ENCODE data around the gene FAM151A.

The FAM151A gene

DNA sequence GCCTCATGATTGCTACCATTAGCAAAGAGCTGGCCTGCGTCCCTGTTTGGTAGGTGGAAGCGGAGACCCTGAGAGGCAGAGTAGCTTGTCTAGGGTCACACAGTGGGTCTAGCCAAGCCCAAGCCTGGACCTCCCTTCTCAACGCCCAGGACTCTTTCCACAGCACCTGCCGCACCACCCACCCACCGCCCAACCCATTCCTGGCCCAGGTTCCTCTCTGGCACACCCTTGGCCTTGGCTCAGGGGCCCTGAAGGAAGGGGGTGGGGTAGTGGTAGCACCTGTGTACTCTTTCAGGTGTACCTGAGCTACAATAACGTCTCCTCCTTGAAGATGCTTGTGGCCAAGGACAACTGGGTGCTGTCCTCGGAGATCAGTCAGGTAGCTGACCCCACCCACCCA lies 19.3 kb downstream of the FAM151A start:
- DNase-seq (ENCODE audit: low spot score) = no peak

DNA sequence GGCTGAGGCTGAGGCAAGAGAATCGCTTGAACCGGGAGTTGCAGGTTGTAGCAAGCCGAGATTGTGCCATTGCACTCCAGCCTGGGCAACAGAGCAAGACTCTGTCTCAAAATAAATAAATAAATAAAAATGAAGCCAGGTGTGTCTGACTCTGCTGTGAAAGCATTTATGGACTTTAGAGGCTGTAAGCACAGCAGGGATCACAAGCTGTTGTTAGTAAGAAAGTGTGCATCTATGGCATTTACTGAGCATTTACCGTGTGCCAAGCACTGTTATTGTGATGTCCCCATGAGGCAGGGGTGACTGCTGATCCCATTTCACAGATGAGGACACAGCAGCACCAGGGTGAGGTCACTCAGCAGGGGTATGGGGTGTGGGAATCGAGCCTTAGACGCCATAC lies 20.1 kb downstream of the FAM151A start:
- no peak for DNase-seq (ENCODE audit: low spot score)

DNA sequence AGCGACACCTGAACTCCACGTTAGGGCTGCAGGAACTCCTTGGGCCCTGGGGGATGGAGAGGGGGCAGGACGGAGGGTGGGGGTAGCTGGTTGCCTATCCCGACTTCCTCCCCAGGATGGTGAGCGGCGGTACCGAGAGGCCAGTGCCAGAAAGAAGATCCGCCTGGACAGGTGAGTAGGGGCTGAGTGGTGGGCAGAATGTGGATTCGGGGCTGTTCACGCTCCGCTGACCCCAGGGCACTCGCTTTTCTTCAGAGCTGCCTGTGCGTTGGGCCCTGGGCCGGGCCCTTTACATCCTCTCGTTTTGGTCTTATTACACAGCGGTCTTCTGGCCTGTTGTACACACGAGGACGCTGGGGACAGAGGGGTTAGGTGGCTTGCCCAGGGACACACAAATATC lies 20.8 kb downstream of the FAM151A start:
- DNase-seq (ENCODE audit: low spot score) = no peak

DNA sequence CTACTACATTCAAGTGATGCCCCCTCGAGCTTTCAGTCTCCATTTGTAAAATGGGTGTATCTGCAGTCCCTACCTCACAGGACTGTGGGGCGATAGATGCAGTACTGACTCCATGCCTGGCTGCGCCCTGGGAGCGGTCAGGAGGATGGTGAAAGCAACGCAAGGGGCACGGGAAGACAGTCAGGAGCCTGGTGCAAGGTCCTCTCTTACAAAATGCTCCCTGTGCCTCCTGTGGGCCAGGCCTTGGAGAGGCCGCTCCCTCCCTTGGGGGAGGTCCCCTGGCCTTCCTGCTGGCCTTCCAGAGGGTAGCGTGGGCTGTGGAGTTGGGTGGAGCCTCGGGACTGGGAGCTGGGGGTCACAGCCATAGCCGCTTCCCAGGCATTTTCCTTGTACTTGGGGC lies 21.6 kb downstream of the FAM151A start:
- DNase-seq (ENCODE audit: low spot score) = no peak

DNA sequence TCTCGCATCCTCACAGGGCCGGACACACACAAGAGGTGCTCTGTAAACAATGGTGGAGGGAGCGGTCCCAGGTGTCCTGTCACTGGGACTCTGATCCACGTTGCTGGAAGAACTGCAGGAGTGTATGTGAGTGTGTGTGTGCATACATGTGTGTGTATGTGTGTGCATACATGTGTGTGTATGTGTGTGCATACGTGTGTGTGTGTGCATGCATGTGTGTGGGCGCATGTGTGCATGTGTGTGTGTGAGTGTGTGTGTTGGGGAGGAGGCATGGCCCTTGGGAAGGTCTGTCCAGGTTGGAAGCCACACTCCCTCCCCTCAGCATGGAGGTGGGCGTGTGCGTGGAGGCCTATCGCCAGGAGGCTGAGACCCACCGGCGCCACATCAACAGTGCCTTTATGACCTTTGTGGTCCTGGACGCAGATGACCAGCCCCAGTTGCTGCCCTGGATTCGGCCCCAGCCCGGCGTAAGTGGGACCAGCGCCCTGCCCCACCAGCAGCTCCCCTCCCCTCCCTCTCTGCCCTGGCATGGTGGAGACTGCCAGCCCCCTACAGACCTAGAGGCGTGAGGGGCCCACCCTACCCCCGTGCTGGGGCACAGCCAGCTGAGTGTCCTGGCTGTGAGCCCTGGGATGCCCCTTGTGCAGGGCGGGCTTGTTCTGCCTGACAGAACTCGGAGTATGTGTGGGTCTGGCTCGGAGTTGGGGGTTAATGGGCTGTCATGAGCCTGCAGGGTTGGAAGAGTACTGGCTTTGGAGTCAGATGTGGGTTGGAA lies 22.2 kb downstream of the FAM151A start:
- DNase-seq (ENCODE audit: low spot score) = no peak

DNA sequence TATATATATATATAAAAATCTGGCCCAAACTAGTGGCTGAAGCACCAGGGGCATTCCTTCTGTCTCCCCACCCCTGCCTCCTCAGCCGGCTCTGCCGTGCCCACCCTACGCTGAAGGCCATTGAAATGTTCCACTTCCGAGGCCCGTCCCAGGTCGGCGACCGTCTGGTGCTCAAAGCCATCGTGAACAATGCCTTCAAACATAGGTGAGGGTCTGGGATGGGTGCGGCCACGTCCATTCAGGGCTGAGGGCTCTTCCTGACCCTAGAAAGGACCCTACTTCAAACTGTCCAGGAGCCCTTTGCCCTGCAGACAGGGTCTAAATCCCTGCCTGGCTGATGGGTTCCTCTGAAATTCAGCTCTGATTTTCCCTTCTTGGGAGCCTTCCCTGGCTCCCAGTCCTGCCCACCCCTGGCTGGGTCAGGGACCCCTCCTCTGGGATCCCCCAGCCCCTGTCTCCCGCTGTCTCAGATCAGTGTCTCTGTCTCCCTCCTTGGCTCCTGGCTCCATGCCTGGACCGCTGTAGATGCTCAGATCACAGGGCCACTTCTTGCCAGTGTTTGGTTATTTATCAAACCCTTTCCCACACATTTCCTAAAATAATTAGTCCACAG lies 24.0 kb downstream of the FAM151A start:
- no peak for DNase-seq (ENCODE audit: low spot score)

DNA sequence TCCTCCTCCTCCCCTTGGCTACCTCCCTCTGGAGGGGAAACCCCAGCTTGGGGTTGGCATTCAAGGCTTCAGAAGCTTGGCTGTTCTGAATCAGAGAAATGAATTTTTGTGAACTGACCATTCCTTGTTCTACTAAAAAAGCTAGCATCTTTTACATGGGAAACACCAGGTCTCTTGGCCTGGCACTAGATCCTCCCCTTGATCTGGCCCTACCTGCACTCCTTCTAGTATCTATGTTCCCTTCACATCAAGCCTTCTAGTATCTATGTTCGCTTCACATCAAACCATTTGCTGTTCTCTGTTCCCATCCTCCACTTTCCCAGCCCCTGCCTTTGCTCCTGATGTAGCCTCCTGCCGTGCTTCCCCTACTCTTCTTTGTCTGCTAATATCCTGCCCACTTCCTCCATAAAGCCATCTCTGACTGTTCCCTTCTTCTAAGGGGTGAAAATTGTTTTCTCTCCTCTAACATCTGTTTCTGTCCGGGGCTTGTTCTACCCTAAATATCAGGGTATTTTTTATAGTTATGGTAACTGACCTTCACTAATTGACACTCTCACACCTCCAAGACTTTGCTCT lies 25.8 kb downstream of the FAM151A start:
- DNase-seq (ENCODE audit: low spot score) = no peak

DNA sequence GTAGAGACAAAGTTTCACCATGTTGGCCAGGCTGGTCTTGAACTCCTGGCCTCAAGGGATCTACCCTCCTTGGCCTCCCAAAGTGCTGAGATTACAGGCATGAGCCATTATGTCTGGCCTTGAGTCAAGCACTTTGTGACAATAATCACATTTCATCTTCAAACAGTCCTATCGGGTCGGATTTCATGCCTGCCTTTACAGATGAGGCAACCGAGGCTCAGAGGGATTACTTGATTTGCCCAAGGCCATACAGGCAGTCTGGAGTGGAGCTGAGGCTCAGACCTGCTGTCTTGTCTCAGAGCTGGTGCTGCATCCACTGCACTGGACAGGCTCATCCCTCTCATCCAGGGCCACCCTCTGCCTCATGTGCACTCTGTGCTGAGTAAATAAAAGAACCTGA lies 26.6 kb downstream of the FAM151A start:
- DNase-seq (ENCODE audit: low spot score) = no peak

DNA sequence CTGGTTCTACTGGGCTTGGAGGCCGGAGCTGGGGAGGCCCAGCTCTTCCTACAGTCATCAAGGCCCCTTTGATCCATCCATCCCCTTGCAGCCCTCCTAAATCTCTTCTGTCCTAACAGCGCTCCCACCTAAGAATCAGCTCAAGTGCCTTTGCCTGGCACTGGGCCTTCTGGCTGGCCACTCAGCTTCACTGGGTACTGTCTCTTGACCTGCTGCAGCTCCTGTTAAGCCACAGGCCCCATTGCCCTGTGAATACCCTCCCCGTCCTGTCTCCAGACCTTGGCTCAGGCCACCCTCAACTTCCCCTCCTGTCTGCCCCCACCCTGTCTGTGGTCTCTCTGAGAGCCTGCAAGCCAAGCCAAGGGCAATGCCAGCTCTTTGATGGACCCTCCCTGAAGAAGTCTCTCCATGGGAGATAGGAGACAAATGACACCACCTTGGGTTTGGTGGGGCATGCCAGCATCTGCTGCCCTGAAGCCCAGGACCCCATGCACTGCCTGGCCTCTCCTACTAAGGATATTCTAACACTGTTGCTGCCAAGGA lies 27.3 kb downstream of the FAM151A start:
- DNase-seq (ENCODE audit: low spot score) = no peak

DNA sequence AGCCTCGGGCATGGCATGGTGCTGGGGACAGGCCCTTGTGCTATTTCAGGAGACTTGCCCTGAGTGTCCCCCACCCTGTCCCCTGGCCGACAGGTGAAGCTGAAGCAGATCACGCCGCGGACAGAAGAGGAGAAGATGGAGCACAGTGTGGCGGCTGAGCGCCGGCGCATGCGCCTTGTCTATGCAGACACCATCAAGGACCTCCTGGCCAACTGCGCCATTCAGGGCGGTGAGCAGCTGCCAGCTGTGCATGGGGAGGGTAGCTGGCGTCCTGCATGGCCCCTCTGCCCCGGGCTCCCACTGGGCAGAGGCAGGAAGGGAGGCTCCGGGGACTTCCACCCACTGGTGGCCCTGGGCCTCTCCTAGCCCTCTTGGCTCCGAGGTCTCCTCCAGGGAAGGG lies 28.9 kb downstream of the FAM151A start:
- DNase-seq (ENCODE audit: low spot score) = no peak

DNA sequence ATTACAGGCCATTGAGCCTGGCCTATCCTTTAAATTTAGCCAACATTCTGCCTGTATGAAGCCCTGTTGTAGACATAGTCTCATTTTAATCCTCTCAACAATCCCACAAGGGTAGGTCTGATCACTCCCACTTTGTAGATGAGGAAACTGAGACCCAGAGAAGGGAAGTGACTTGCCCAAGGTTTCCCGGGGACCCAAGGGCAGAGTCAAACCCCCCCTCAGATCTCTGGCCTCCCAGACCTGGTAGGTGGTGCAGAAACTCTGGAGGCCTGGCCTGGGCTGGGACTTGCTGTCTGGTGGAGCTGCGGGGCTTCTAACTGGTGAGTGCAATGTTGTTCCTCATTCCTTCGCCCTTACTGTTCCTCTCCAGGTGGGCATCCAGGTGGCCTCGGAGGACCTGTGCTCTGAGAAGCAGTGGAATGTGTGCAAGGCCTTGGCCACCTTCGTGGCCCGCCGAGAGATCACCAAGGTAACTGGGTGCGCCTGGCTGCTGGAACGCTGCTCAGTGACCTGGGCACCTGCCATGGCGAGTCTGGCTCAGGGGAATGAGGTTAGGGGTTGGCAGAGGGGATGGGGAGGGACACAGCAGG lies 29.7 kb downstream of the FAM151A start:
- DNase-seq (ENCODE audit: low spot score) = no peak

DNA sequence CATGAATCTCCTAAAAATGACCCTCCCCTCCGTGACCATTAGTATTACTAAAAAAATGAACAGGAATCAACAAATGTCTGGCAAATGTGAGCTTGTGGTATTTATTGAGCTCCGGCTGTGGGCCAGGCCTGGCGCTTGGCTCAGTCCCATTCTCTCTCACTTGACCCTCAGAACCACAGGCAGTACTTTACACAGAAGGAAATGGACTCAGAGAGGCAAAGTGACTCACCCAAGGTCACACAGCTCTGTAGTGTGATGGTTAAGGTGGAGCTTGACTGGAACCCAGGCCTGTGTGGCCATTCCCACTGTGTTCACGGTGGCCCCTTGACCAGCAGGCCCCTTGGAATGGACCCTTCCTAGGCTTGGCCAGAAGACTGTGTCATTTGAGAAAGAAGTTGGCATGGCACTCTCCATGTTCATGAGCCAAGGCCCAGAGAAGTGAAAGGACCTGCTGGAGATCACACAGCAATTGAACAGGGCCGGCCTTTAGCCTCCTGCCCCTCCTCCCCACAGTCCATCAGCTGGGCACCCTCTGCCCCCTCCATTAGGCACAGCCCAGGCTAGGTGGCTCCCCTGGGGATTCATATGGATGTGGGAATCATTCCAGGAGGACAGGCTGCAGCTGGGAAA lies 32.1 kb downstream of the FAM151A start:
- no peak for DNase-seq (ENCODE audit: low spot score)

DNA sequence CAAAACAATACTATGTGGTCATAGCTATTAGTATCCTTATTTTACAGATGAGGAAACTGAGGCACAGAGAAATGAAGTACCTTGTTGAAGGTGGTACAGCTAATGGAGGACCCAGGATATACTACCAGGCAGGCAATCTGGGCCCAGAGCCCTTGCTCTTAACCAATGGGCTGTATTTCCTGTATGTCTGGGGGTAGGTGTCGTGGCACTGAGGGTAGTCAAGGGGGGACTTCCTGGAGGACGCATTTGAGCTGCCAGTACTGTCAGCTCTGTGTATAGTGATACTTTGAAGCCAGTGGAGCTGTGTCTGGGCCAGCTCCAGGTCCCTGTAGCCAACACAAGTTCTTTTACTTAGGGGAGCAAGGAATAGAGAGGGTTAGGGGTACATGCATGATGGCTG lies 34.9 kb downstream of the FAM151A start:
- DNase-seq (ENCODE audit: low spot score) = no peak

DNA sequence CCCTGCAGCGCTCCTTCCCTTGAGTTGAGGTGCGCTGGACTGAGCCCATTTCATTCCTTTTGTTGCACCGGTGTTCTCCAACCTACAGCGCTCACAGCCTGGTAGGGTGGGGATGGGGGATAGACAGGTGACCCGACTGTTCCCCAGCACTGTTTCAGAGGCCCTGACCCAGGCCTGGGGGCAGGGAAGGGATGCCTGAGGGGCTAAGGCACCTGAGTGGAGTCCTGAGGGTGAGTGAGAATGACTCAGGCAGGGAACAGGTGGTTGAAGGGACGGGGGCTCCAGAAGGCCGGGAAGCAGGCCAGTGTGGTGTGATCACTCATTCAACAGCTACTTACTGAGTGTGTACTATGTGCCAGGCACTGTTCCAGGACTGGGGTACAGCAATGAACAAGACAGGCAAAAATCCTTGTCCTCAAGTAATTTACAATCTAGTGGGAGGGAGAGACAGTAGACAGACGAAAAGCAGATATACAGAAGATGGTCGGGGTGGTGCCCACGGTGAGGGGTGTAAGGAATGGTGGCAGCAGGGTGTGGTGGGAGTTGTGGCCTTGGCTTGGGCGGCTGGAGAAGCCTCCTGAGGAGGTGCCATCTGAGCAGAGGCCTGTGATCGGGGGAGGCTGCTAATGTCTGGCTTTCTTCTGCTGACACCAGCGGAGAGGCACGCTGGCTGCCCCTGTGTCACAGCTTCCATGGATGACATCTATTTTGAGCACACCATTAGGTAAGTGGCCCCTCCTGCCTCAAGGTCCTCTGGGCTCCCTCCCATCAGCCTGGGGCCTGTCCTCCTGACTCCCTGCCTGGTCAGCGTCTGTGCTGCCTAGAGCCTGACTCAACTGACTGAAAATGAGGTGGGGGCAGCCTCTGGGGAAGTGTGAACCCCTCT lies 37.9 kb downstream of the FAM151A start:
- no peak for DNase-seq (ENCODE audit: low spot score)

DNA sequence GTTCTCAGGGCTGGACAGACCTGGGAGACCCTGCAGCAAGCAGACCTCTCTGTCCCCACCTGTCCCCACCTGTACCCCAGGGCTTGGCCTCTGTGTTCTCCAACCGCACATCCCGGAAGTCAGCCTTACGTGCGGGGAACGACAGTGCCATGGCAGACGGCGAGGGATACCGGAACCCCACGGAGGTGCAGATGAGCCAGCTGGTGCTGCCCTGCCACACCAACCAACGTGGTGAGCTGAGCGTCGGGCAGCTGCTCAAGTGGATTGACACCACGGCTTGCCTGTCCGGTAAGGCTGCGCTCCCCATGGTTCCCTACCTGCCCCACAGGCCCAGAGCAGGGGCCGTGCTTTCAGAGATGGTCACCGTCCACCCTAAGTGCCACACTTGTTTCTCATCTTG lies 38.8 kb downstream of the FAM151A start:
- DNase-seq (ENCODE audit: low spot score) = no peak

DNA sequence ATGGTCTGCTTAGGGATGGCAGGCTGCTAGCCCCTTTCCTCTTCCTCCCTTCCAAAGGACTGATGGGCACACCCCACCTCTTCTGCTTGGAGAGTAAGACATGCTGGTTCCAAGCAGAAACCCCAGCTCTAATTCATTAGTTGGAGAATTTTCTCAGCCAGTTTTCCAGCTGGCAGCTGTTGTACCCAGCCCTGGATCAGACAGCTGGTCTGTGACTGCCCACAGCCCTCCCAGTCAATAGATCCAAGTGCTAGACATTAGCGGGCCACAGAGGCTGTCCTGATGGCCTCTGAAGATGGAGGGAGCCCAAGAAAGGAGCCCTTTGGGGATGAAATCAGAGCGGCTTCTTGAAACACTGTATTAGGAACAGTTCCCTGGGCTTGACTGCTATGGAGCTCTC lies 39.5 kb downstream of the FAM151A start:
- DNase-seq (ENCODE audit: low spot score) = no peak

DNA sequence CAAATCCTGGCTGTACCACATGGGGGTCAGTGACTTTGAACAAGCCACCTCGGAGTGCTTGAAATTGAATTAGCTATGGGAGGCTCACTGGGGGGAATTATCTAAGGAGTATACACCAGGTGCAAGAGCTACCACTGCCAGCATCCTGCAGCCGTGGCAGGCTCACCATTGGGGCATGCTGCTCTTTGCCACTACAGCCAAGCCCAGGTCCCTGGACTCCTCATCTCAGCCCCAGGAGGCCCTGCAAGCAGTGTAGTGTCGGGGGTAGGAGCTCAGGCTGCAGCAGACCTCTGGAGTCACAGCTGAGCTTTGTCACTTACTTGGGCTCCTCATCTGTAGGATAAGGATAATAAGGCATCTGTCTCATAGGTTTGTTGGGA lies 40.0 kb downstream of the FAM151A start:
- DNase-seq (ENCODE audit: low spot score) = no peak

DNA sequence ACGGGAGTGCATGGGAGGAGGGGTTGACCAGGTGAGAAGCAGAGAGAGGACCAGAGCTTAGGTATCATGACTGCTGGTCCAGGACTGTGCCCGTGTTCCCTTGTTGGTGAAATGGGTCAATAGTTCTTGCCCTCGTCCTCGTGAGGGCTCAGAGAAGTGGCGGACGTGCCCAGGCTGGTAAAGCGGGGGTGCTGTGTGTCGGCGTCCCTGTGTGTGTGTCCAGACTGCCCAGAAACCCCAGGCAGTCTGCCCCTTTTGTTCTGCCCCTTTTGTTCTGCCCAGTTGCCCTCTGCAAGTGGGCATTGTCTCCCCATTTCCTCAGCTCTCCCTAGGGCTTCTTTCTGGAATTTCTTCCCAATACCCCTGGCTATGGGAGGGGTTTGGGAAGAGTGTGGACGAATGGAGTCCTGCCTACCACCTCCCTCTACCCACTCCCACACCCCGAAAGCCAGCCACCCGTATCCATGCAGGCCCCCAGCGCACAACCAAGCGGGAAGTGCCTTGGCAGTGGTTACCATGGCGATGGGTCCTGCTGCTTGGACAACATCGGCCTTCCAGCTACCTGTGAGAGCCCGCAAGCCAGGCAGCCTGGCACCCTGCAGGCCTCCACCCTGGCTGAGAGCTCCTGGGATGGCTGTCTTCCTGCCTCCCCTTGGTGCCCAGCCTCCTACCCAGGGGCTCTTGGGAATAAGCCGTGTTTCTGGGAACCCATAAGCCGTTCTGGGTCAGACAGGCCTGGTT lies 40.6 kb downstream of the FAM151A start:
- no peak for DNase-seq (ENCODE audit: low spot score)

DNA sequence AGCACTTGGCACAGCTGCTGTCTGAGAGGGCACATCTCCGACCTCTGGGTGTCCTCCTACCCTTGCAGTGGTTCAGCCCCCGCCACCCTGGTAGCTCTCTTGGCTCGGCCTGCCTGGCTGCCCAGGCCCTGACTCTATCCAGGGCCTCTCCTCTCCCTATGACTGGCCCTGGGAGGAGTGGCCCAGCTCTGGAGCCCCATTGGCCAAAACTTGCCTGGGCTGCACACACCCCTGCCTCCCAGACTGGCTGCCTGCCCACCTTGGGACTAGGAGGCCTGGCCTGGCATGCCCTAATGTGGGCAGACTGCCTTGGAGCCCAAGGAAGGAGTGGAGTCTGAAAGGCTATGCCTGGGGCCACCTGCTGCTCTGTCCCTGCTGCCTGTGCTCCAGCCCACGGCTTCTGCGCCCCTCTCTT lies 41.7 kb downstream of the FAM151A start:
- DNase-seq (ENCODE audit: low spot score) = no peak

DNA sequence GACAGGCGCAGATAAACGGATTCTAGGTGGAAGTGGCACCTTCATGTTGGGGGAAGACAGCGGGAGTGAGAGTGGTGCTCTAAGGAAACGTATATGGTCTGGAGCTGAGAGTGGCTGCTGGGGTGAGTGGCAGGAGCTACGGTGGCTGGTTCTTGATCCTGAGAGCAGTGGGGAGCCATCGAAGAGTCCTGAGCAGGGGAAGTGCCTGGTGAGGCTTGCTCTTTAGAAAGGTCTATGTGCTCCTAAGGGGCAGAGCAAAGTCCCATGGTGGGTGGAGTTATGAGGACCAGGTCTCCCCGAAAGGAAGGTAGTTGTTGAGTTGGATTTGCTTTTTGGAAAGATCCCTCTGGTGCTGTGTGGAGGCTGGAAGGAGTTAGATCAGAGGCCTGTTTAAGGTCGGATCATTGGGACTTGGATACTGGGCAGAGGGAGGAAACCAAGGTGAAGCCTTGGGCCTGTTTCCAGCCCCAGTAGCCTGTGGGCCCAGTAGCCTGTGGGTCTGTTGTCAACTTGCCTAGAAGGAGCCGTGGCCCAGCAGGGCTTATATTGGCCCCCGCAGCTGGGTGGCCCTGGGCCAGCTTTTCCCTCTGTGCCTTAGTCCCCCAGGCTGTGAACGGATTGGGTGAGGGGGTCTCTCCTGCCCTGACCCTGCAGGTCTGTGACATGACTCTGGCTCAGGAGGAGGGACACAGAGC lies 42.3 kb downstream of the FAM151A start:
- no peak for DNase-seq (ENCODE audit: low spot score)

Measured in CD4-positive, alpha-beta T cell treated with Interleukin-15 for 4 hours (primary cell).